ENCODE data around the gene BCL2L15. TPM values are rescaled to one million over a fixed set of nuclear protein-coding genes. Genes with fewer than 3 reads are reported as not detected.

Gene BCL2L15
- total and polyA plus RNA-seq, 2 of the 8 experiments (the other 6 are each of a cell fraction or from before 2014, with no cell fraction given), result 0.32 to 0.36 TPM

DNA sequence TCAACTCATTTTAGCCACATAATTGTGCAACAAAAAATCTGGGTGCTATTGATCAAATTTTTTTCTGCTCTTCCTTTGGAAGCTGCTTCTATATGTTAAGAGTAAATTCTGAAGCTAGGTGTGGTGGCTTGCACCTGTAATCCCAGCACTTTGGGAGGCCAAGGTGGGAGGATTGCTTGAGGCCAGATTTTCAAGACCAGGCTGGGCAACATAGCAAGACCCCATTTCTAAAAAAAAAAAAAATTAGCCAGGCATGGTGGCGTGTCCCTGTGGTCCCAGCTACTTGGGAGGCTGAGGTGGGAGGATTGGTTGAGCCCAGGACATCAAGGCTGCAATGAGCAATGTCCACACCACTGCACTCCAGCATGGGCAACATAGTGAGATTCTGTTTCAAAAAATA lies 50.8 kb downstream of the BCL2L15 start:
- Histone ChIP-seq H3K4ac (replicated peaks; ENCODE audit: insufficient read length, low read depth, low read length) (no peak overlapping the region), H3K36me3 (ENCODE audit: control insufficient read depth in 2 of 4, insufficient read depth in 4 of 4, low read length in 3 of 4) (no peaks in the 10 kb centered on the region), H2BK15ac (ENCODE audit: low read length) (no peak overlapping the region), H3K27me3 (replicated peaks in 1 of 4; ENCODE audit: control insufficient read depth in 3 of 4, extremely low read depth in 1 of 4, insufficient read depth in 3 of 4, low read length in 3 of 4) (no peaks in the 10 kb centered on the region), H2BK120ac (replicated peaks; ENCODE audit: low read depth, low read length) (no peak overlapping the region), H3K9me3 (ENCODE audit: insufficient read depth in 2 of 2, low read depth in 1 of 2, low read length in 1 of 2) (no peaks in the 10 kb centered on the region), H2BK5ac (ENCODE audit: low read depth, low read length) (no peak overlapping the region), H2AK5ac (ENCODE audit: low read depth, low read length) (no peak overlapping the region), H3K14ac (ENCODE audit: insufficient read length) (no peak overlapping the region), H3K79me1 (ENCODE audit: low read depth, low read length) (no peaks in the 10 kb centered on the region), H3K4me1 (replicated peaks in 1 of 4; ENCODE audit: control insufficient read depth in 3 of 4, insufficient read depth in 4 of 4, low read length in 3 of 4) (no peaks in the 10 kb centered on the region), H4K20me1 (replicated peaks in 1 of 2; ENCODE audit: control insufficient read depth in 1 of 2, insufficient read depth in 2 of 2, low read length in 2 of 2) (no peaks in the 10 kb centered on the region), H4K8ac (ENCODE audit: extremely low read depth, insufficient read depth, low read length) (no peak overlapping the region), H3K79me2 (ENCODE audit: control insufficient read depth in 1 of 2, insufficient read depth in 2 of 2, low read length in 2 of 2) (no peaks in the 10 kb centered on the region), H3K4me3 (ENCODE audit: extremely low read depth in 1 of 4, insufficient read depth in 2 of 4, low read depth in 3 of 4, low read length in 4 of 4) (no peak overlapping the region), H3K18ac (ENCODE audit: extremely low read depth, low read length) (no peak overlapping the region), H4K91ac (replicated peaks; ENCODE audit: insufficient read length, low read length) (no peak overlapping the region), H3K9ac (replicated peaks in 1 of 4; ENCODE audit: extremely low read depth in 1 of 4, low read depth in 3 of 4, low read length in 3 of 4) (no peak overlapping the region), H3K23ac (ENCODE audit: insufficient read length) (no peak overlapping the region), H2BK12ac (ENCODE audit: low read depth, low read length) (no peak overlapping the region), H4K5ac (ENCODE audit: insufficient read length, low read depth, low read length) (no peak overlapping the region), H3K27ac (ENCODE audit: low read depth, low read length) (no peak overlapping the region), H3K23me2 (ENCODE audit: low read depth, low read length) (no peaks in the 10 kb centered on the region), H2AFZ (ENCODE audit: low read length) (no peak overlapping the region), H3K56ac (replicated peaks; ENCODE audit: insufficient read length, low read depth, low read length) (no peak overlapping the region), H3K4me2 (ENCODE audit: insufficient read depth in 1 of 2, low read depth in 2 of 2, low read length in 2 of 2) (no peak overlapping the region), H2BK20ac (ENCODE audit: low read length) (no peak overlapping the region)
- CTCF ChIA-PET (ENCODE audit: partially characterized antibody), result interaction anchor here (0.6 to 2.7 kb wide), 15 partner anchors 12 to 1332 kb away, joined by 3 to 14 read pairs (median 4); partner anchors contain the start of genes AP4B1 and OLFML3
- POLR2A ChIA-PET (ENCODE audit: partially characterized antibody), result no interaction called here
- DNase-seq (ENCODE audit: low read depth in 1 of 2, low spot score in 2 of 2), result no peak
- 75% methylated on average over 1 of the region's 1 CpG; no CpG with 5 or more reads in 1 of the 2 experiments for WGBS, 2 experiments (ENCODE audit: extremely low coverage in 1 of 2, insufficient coverage in 1 of 2, insufficient read length in 1 of 2, insufficient replicate concordance in 2 of 2, low coverage in 1 of 2, low lambda C conversion rate in 2 of 2, missing lambda C conversion rate in 1 of 2)
- TF ChIP-seq KDM1A (IDR thresholded peaks at IDR 0.05; ENCODE audit: borderline replicate concordance, low read length), result 0 out of 2 replicates have a peak, but pooled peaks have one; percentile 50
- TF ChIP-seq RXRA (IDR thresholded peaks at IDR 0.05; ENCODE audit: insufficient read depth, low read depth, low read length), result no peak
- FAIRE-seq, result no peak
